Retinal pigment epithelial cell (primary cell): ENCODE measurements around the gene YBX2.

Source experiments
- DNase-seq: peaks from one replicate; pipeline ENCODE4 v3.0.0-alpha.2; 2010; ENCODE audit warnings: low read depth
- H3K4me3 ChIP-seq: 2 replicates; pipeline ENCODE4 v1.5.1; 2011; ENCODE audit warnings: mild to moderate bottlenecking, low read length, control low read depth, moderate library complexity
- CTCF ChIP-seq: conservative IDR thresholded peaks from 2 replicates; pipeline ENCODE4 v1.5.1; 2011; ENCODE audit warnings: low read depth, low read length, control low read depth, inconsistent platforms

The YBX2 gene

GRCh38 chr17:7328009-7328408 lies 33.6 kb upstream of the YBX2 start:
- H3K4me3 ChIP-seq = peak overlapping the region; percentile 92
- no peak for TF ChIP-seq CTCF
- DNase-seq = no peak

DNA sequence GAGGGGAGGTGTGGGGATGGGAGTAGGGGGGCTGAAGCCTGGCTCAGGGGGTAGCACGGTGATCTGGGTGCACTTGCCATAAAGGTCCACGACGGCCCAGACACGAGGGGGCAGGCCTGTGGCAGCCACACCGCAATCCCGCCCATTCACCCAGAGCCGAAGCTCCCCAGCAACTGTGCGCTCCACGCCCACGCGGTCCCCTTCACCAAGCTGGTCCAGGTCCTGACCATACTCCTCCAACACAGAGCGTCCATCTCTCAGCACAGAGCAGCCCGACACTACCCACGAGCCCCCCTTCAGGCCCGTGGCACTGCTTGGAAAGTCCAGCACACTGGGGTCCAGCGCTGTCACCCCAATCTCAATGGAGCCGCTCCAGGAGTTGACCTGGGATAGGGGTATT lies 33.1 kb upstream of the YBX2 start:
- TF ChIP-seq CTCF = no peak
- DNase-seq = no peak
- no peak overlapping the region for H3K4me3 ChIP-seq

GRCh38 chr17:7327056-7327455 lies 32.6 kb upstream of the YBX2 start:
- H3K4me3 ChIP-seq = no peak overlapping the region
- no peak for DNase-seq
- TF ChIP-seq CTCF = no peak

- H3K4me3 ChIP-seq = no peak overlapping the region
- no peak for DNase-seq
- no peak for TF ChIP-seq CTCF
Measured at GRCh38 chr17:7326186-7326585, 31.7 kb upstream of the YBX2 start.

DNA sequence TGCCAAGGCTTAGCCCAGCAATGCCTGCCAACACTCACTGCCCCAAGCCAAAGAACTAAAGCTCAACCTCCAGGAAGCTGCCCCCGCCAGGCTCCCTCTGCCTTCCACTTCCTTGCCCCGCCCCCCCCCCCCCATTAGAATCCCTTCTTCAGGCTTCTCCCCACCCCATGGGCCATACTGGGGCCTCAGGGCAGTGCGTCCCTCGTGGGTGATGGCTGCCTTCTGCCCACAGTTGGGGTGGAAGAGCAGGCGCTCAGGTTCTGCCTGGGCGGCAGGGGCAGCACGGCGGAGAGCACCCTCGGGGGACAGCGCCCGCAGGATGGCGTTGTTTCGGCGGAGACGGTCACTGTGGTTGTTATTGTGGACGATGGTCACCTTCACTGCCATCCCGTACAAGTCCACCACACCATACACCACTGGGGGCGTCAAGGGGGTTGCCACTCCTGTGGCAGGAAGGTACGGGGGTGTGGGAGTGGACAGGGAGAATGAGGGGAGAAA lies 30.6 kb upstream of the YBX2 start:
- DNase-seq = no peak
- TF ChIP-seq CTCF = no peak
- no peak overlapping the region for H3K4me3 ChIP-seq

DNA sequence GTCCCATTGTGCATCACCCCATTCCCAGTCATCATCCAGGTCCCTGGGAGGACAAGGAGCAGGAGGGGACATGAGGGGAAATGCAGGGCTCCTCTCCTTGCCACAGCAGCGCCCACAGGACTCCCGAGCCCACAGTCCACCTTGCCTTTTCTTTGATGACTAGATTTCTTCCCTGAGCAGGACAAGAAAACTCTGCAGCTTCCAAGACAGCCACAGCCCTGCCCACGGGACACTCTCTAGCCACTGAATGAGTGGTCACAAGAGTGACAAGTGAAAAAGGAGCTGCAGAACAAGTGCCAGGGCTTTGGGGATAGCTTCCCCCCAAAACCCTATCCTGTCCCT lies 30.0 kb upstream of the YBX2 start:
- no peak for TF ChIP-seq CTCF
- no peak for DNase-seq
- no peak overlapping the region for H3K4me3 ChIP-seq

DNA sequence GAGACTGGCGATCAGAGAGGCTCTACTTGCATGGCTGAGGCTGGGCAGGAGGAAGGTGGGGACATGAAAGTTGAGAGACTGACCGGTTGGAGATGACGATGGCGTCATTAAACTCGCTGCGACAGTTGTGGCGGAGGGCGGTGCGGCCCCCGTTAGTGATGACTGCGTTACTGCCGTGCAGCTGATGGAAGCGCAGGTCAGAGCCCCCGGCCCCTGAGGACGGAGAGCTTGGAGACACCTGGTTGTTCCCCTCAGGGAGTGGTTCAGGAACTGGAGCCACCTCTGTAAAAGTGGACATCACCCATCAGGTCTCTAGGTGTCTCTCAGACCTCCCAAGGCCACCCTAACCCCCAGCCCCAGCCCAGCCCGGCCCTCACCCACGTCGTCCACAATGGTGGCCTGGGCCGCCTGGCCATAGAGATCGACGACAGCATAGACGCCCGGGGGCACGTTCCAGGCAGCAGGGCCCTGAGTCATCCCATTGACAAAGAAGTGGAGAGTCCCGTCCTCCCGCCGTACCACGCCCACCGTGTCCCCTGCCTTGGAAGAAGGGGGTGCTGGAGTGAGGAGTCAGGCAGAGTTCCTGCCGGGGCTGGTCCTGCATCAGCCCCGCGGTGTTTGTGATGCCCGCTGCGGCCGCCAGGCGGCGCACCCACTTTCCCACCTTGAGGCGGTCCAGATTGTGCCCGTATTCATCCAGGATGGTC lies 29.4 kb upstream of the YBX2 start:
- no peak for DNase-seq
- TF ChIP-seq CTCF = peak; percentile 96
- H3K4me3 ChIP-seq = no peak overlapping the region
